MCF 10A (cell line): ENCODE results near the gene HTR1B. TPM values are rescaled to one million over a fixed set of nuclear protein-coding genes. Genes with fewer than 3 reads are reported as not detected.

Source experiments
- BruUV-seq: library from RNA; stranded (reverse); fragments of 400-500 nt; replicated peaks from 2 replicates; lab custom pipeline; 2021; lab: Mats Ljungman, UMichigan
- CTCF ChIA-PET: fragments of 300-600 bp; sonication (Branson Sonifier 250); formaldehyde crosslinking; extraction: SDS; loops from one replicate; lab custom pipeline; 2021; ENCODE audit warnings: antibody characterized with exemption, inconsistent platforms; lab: Yijun Ruan, JAX
- POLR2A ChIA-PET: fragments of 300-600, 350-650 bp; sonication (Branson Sonifier 250); formaldehyde crosslinking; extraction: SDS; loops from one replicate; lab custom pipeline; 2020; ENCODE audit warnings: antibody characterized with exemption, inconsistent platforms; lab: Yijun Ruan, JAX
- DNase-seq: peaks from one replicate; pipeline ENCODE4 v3.0.0-alpha.2; 2018; ENCODE audit not compliant: unreplicated experiment
- H3K27ac Mint-ChIP-seq: one replicate; pipeline ENCODE4 v1.8.0; 2022; ENCODE audit warnings: mild to moderate bottlenecking, low read depth, mixed read lengths; ENCODE audit not compliant: unreplicated experiment
- H3K27me3 Mint-ChIP-seq: one replicate; pipeline ENCODE4 v1.8.0; 2022; ENCODE audit warnings: mixed read lengths; ENCODE audit not compliant: insufficient read depth, unreplicated experiment
- H3K36me3 Mint-ChIP-seq: one replicate; pipeline ENCODE4 v1.8.0; 2022; ENCODE audit warnings: mild to moderate bottlenecking, moderate library complexity, mixed read lengths; ENCODE audit not compliant: insufficient read depth, unreplicated experiment
- H3K4me1 Mint-ChIP-seq: one replicate; pipeline ENCODE4 v1.8.0; 2022; ENCODE audit warnings: mixed read lengths; ENCODE audit not compliant: insufficient read depth, unreplicated experiment
- H3K4me3 Mint-ChIP-seq: one replicate; pipeline ENCODE4 v1.8.0; 2022; ENCODE audit warnings: mild to moderate bottlenecking, moderate library complexity, mixed read lengths; ENCODE audit not compliant: unreplicated experiment
- H3K9me3 Mint-ChIP-seq: one replicate; pipeline ENCODE4 v1.8.0; 2022; ENCODE audit warnings: mixed read lengths; ENCODE audit not compliant: unreplicated experiment
- intact Hi-C: fragments of 100-400 bp; cut with micrococcal nuclease; formaldehyde crosslinking; loops from 2 replicates; pipeline ENCODE4 v1.14.1; 2022
- total RNA-seq: library from RNA; stranded (reverse); gene quantifications from 2 replicates; pipeline ENCODE4 v1.2.3, GENCODE V29; 2022
- TF ChIP-seq, protein P1 (sequence below): fragments of 200-600 bp; IDR thresholded peaks from one replicate; pipeline ENCODE4 v1.8.0; 2022; ENCODE audit warnings: antibody characterized with exemption, mild to moderate bottlenecking; ENCODE audit not compliant: unreplicated experiment

Gene HTR1B
- total RNA-seq, 1 experiment from 2014 or later, result not detected

DNA sequence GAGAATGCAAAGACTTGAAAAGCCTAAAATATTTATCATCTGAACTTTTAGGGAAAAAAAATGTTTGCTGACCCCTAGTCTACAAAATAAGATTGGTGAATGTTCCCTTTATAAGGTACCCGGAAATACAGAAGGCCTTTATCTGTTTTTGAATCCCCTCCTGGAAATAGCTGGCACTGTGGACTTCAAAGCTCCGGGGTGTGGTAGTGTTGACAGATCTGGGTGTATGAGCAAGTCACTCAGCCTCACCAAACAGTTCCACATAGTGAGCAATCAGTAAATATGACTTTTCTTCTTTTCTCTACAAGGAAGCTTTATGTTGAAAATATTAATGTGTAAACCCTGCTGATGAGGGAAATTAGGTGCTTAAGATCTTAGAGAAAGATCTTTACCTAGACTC is 29.2 kb upstream of the HTR1B start:
- Mint-ChIP-seq H3K27ac (no peak overlapping the region), H3K4me3 (no peak overlapping the region), H3K36me3 (no peaks in the 10 kb centered on the region), H3K9me3 (no peaks in the 10 kb centered on the region), H3K4me1 (no peaks in the 10 kb centered on the region), H3K27me3 (no peaks in the 10 kb centered on the region)
- BruUV-seq, result no TSS peak
- TF ChIP-seq, protein P1, sequence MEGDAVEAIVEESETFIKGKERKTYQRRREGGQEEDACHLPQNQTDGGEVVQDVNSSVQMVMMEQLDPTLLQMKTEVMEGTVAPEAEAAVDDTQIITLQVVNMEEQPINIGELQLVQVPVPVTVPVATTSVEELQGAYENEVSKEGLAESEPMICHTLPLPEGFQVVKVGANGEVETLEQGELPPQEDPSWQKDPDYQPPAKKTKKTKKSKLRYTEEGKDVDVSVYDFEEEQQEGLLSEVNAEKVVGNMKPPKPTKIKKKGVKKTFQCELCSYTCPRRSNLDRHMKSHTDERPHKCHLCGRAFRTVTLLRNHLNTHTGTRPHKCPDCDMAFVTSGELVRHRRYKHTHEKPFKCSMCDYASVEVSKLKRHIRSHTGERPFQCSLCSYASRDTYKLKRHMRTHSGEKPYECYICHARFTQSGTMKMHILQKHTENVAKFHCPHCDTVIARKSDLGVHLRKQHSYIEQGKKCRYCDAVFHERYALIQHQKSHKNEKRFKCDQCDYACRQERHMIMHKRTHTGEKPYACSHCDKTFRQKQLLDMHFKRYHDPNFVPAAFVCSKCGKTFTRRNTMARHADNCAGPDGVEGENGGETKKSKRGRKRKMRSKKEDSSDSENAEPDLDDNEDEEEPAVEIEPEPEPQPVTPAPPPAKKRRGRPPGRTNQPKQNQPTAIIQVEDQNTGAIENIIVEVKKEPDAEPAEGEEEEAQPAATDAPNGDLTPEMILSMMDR, result no peak
- no peak for DNase-seq
- ChIA-PET CTCF (interaction anchor here (0.7 to 1.1 kb wide), 2 partner anchors 215 to 965 kb away, joined by 3 read pairs; no protein-coding TSS in a partner anchor), POLR2A (no interaction called here)
- intact Hi-C loops, result no loop called here

DNA sequence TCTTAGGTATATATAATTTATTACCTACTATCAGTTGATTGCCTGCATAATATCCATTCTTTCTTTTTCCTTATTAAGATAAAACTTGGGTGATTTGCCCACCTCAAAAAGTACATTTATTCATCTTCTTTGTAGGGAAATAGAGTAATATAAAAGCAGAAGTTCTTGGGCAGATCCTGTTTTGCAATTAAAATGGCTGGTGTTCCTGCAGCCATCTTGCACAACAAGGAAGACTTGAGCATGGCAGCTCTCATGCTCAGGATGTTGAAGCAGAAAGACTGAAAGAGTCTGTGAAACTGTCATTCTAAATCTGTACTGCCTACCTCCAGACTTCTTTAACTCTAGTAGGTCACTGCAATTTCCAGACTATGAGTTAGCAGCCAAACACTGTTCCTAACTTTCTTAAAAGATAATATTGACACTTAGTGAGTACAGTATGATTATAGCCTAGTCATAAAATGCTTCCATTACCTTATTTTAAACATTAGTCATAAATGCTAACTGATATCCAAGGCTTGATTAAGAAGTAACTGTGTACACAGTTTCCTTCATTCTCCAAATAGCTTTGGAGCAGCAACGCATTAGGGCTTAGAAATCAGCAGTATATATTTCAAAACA is 24.6 kb upstream of the HTR1B start:
- no peaks in the 10 kb centered on the region for H3K36me3 Mint-ChIP-seq
- ChIA-PET CTCF (no interaction called here), POLR2A (interaction anchor here (0.7 kb wide), 1 partner anchor 852 kb away, joined by 4 read pairs; no protein-coding TSS in a partner anchor)
- H3K4me3 Mint-ChIP-seq, result no peak overlapping the region
- H3K4me1 Mint-ChIP-seq, result no peaks in the 10 kb centered on the region
- BruUV-seq, result no TSS peak
- intact Hi-C loops, result no loop called here
- H3K9me3 Mint-ChIP-seq, result no peaks in the 10 kb centered on the region
- H3K27me3 Mint-ChIP-seq, result no peaks in the 10 kb centered on the region
- DNase-seq, result no peak
- H3K27ac Mint-ChIP-seq, result no peak overlapping the region
- TF ChIP-seq, protein P1, result no peak

DNA sequence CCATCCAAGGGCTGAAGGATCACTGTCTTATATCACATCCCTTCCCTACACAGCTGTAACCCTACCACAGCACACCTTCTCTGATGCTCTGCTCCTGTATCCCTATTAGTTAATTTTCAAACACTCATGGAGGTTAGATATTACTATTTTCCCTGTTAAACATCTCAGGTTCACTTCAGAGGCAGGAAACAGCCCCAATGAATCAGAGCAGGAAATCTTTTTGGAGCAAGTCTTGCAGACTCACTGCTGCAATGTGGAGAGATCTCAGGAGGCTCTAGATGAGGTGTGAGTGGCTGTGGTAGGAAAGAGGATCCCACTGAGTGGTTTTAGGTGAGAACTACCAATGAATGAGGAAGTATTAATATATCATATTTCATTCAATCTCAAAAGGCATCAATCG is 19.7 kb upstream of the HTR1B start:
- TF ChIP-seq, protein P1, result no peak
- no peaks in the 10 kb centered on the region for H3K36me3 Mint-ChIP-seq
- H3K27ac Mint-ChIP-seq, result no peak overlapping the region
- intact Hi-C loops, result no loop called here
- H3K9me3 Mint-ChIP-seq, result no peaks in the 10 kb centered on the region
- DNase-seq, result no peak
- no TSS peak for BruUV-seq
- H3K4me1 Mint-ChIP-seq, result no peaks in the 10 kb centered on the region
- ChIA-PET CTCF (interaction anchor here (0.6 kb wide), 1 partner anchor 39 kb away, joined by 3 read pairs; no protein-coding TSS in a partner anchor), POLR2A (no interaction called here)
- H3K4me3 Mint-ChIP-seq, result no peak overlapping the region
- no peaks in the 10 kb centered on the region for H3K27me3 Mint-ChIP-seq

DNA sequence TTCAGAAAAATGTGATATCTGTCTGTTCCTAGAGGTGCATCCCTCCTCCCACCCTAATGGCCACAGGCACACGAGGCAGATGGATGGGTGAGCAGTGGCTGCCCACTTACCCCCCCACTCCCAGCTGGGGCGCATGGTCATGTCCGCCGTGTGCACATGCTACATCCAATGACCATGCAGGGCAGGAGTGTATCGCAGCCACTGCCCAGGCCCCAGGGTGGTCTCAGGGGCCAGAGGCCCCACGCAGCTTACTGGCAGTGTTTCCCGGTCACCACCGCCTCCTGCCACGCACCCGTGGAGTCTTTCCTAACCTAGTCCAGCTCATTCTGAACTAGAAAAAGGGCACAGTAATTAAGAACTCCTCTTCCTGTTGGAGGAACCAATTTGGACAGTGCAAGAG is 11.7 kb upstream of the HTR1B start:
- TF ChIP-seq, protein P1, result no peak
- Mint-ChIP-seq H3K4me1 (peaks cover 8% of the 10 kb centered on the region), H3K4me3 (no peak overlapping the region), H3K27ac (no peak overlapping the region), H3K27me3 (no peaks in the 10 kb centered on the region), H3K9me3 (no peaks in the 10 kb centered on the region), H3K36me3 (no peaks in the 10 kb centered on the region)
- intact Hi-C loops, result loop anchor here (10.0 kb wide), 1 partner anchor 1360 kb away; no protein-coding TSS in a partner anchor
- CTCF ChIA-PET, result interaction anchor here (0.6 to 1.5 kb wide), 2 partner anchors 8 to 138 kb away, joined by 3 to 4 read pairs; no protein-coding TSS in a partner anchor
- no TSS peak for BruUV-seq
- no peak for DNase-seq
- POLR2A ChIA-PET, result no interaction called here
